GM18909 (cell line): ENCODE results near the gene ARHGAP25.

Experiments used
- ATAC-seq: cut with Tn5 transposase; IDR thresholded peaks from one replicate; pipeline ENCODE4 v1.9.1; 2021; ENCODE audit warnings: mild to moderate bottlenecking; ENCODE audit not compliant: unreplicated experiment, poor library complexity

ARHGAP25 gene

DNA sequence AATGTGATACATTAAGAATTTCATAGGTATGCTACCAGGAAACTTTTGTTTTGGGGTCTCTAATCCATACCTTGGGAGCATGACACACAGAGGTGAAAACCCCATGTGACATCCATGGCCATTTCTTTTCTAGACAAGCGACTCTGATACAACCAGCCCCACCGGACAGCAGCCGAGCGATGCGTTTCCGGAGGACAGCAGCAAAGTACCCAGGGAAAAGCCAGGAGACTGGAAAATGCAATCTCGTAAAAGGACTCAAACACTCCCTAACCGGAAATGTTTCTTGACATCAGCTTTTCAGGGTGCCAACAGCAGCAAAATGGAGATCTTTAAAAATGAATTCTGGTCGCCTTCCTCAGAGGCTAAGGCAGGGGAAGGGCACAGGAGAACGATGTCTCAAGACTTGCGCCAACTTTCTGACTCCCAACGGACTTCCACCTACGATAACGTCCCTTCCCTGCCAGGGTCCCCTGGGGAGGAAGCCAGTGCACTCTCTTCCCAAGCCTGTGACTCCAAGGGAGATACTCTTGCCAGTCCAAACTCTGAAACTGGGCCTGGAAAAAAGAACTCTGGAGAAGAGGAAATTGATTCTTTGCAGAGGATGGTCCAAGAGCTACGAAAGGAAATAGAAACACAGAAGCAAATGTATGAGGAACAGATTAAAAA is 87.7 kb downstream of the ARHGAP25 start:
- no peak for ATAC-seq

DNA sequence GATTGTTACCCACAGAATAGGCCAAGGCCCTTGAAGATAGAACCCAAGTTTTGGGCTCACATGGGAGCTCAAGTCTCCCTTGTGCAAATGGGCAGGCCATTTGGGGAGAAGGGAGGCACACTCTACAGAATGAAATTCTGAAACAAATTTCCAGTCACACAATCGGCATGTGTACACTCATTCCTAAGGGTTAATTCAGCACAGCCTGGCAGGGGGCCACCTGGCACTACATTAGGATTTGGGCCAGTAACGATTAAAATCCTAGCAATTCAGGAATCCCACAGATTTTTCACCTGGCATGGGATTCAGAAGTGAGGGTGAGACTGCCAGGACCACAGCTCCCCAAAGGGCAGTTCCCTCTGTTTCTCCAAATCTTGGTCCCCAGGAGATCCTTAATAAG is 90.2 kb downstream of the ARHGAP25 start:
- no peak for ATAC-seq

DNA sequence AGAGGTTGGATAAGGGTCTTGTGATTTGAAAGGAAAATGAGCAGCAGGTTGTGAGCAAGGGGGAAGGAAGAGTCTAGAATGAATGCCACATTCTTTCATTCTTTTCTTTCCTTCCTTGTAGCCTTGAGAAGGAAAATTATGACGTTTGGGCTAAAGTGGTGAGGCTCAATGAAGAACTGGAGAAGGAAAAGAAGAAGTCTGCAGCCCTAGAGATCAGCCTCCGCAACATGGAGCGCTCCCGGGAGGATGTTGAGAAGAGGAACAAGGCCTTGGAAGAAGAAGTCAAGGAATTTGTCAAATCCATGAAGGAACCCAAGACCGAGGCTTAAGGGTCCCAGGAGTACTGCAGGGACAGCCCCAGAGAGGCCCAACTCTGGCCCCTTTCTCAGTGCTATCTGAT is 91.3 kb downstream of the ARHGAP25 start:
- no peak for ATAC-seq

DNA sequence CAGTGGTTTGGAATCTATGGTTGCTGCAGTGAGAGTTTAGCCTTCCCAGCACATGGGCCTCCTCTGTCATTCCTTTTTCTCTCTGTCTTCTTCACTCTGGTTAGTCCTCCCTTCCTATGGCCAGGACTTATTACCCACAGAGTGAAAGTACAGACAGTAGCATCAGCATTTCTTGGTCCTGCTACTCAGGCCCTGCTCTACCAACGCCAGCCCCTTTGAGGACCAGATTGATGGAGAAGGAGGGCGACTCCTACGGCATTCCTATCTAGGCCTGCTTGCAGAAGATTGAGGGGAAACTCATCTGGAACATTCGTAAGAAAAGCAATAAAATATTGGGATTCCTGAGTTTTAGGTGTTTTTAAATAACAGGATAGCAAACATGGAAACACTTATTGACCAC is 93.1 kb downstream of the ARHGAP25 start:
- no peak for ATAC-seq

DNA sequence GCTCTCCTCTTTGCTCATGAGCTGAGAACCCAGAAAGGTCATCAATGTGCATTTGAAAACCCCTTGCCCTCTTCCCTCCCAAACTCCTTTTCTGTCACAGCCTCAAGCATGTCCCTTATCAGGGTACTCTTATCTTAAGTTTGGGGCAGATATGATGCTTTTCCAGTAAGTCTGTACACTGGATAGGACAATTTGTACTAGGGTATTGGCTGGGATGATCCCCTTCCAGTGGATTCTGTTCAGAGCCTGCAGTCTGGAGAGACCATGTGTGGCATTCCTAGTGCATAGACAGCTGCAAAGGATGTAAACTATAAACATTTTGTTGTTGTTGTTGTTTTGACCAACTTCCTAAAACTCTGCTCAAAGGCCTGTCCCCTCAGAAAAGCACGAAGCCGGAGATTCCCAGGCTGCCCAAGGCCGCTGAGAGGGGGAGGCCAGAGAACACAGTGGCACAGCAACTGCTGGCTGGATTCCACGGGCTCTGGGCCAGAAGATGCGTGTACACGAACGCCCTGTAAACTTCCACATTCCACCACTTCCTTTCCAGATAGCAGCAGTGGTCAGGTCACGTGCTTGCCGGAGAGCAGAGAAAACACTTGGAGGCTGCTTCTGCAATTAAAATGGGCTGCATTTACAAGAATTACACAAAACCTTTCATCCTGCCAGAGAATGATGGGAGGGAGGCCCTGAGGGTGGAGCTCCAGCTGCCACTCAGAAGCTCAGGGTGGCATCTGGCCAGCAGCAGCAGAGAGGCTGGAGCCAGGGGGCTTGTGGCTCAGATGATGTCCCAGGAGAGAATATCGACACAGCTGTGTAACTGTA is 94.5 kb downstream of the ARHGAP25 start:
- ATAC-seq, result no peak

DNA sequence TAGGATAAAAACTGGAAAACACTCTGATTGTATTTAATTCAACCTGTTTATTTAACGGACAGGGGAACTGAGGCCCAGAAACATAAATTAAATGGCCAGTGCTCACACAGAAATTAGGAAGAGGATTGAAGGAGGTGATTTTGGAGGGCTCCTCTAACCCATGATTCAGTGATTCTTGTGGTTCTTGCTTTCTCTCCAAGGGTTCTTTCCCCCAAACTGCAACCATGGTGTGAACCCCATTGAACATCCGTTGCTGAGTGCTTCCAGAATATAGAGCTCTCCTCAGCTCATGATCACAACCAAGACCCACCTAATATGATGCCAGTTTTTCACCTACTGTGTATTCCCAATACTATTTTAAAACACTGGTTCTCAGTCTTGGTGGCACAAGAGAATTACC is 95.1 kb downstream of the ARHGAP25 start:
- no peak for ATAC-seq

DNA sequence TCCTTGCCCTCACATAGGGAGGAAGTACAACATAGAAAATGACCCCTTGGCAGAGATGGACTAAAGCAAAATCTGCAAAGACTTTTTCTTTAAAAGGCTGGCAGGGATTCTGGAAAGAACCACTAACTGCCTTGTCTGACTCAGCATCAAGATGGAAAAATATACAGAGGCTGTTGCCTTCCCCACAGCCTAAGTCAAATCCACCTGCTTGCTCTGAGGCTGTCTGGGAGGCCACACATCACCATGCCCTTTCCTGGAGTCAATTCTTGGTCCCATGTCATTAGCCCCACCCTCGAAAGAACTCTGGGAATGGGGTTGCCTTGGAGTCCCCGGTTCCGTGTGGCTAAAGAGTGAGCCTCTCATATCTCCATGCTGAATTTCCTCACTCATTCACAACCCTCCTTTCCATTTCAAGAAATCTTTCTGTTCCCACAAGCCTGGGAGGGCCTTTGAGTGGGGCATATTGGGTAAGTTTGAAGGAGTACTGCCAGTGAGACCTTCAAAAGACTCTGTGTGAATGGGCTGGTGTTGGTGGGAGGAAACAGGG is 97.1 kb downstream of the ARHGAP25 start:
- ATAC-seq, result no peak

DNA sequence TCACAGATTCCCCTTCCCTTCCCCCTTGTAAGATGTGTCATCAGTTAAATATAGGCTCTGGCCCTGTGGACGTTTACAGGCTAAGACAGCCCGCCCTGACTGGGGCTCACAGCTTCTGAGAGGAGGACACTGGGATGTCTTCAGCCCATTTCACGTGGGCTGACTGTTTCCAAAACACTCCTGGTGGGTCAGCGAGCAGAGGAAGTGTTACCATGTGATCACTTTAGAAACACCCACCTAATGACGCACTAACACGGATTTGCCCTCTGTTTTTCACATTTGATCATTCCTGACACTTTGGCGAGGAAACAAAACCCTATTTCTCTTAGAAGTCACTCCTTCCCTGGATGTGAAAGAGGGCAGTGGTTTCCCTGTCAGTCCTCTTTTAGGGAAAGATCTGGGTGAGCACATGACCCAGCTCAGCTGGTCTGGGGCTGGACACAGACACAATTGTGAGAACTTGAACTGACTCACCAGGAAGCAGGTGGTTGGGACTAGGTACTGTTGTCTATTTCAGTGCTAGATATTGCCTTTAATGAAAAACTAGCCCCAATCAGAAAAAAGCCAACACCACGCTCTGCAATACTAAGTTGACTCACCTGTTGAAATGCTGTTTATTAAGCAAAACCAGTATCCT is 97.7 kb downstream of the ARHGAP25 start:
- peak; percentile 71 for ATAC-seq

DNA sequence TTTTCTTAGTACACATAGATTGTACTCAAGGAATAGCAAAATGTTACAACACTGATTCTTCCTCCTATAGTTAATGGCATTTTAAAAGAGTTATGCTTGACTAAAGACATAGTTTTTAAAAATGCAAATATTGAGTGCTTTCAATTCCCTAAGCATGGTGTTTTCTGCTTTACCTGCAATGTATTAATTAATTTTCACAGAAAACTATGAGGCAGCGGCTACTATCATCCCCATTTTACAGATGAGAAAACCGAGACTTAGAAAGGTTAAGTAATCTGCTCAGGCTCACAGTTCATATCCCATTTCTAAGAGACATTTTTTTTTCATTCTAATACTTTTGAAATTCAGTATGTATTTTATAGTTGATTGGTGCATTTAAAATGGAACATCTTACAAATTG is 98.6 kb downstream of the ARHGAP25 start:
- ATAC-seq, result no peak

DNA sequence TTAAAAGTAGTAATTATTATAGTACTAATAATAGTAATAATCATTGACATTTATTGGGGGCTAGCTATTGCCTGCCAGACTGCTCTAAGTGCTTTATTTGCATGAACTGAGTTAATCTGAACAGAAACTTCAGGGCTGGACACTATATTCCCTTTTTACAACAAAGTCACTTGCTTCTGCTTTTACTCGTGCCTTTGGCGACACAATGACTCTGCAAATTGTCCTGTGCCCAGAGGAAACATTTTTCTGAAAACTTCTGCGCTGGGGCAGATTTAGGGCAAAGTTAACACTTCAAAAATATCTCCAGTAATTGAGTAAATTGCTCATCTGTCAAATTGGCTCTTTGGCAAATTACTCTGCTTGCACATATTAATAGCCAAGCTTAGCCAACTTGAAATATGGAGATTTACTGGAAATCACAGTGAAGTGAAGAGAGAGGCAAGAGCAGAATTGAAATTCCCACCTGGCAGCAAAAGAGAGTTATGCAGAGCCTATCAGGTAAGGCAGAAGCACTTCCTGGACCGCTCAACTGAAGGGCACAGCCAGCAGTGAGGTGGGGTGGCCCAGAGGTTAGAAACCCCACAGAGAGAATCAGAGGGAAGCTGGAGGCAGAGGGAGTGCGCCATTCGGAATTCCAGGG is 100.2 kb downstream of the ARHGAP25 start:
- ATAC-seq, result no peak

DNA sequence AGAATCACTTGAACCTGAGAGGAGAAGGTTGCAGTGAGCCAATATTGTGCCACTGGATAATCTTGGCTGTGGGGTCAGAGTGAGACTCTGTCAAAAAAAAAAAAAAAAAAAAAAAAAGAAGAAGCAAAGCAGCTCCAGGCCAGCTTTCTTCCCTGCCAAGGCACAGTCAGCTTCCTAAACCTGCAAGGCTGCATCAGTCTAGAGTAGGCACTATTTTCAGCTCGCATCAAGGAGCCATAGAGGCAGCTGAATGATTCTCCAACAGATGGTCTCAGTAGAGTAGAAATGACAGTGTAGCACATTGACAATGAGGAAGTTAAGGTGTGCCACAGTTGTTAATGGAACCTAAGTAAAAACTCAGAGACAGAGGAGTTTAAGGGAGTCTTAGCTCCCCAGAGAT is 101.0 kb downstream of the ARHGAP25 start:
- no peak for ATAC-seq

DNA sequence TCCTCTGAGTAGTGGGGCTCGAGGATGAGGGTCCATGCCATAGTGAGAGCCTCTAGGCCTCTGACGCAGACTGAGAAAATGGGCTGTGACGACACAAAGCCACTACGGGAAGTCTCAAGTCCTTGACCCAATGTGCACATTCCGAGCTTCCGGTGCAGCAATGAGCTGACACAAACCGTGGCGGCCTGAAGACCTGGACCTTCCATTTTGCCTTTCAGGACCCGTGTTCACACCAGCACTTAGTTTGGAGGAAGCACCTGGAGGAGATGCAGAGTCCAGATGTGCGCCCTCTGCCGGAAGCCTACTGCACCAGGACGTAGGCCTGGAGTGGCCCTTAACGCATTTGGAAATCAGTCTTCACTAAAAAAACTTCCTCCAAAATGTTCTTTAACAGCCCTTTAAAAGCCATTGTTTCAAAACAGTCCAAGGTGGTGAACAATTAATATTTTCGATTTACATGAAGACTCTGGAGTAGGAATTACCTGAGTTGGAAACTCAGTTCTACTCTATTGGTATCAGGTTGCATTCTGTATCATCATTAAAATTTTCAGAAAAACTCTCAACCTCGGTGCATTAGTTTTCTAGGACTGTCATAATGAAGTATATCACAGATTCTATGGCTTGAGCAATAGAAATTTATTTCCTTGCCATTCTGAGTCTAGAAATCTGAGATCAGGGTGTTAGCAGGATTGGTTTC is 102.7 kb downstream of the ARHGAP25 start:
- ATAC-seq, result no peak

DNA sequence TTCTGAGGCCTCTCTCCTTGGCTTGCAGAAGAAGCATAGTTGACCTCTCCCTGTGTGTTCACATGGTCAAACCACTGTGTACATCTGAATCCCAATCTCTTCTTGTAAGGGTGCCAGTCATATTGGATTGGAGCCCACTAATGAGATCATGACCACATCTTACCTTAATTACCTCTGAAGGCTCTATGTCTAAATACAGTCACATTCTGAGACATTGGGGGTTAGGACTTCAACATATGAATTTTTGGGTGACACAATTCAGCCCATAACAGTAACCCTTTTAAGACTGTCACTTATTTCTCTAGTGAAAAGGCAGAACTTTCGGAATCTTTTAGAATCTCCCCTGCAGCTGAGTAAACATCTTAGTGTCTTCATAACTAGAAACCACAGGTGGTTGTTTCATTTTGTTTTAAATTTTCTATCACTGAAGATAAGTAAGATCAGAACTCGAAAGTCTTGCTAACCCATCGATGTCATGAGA is 103.3 kb downstream of the ARHGAP25 start:
- no peak for ATAC-seq

DNA sequence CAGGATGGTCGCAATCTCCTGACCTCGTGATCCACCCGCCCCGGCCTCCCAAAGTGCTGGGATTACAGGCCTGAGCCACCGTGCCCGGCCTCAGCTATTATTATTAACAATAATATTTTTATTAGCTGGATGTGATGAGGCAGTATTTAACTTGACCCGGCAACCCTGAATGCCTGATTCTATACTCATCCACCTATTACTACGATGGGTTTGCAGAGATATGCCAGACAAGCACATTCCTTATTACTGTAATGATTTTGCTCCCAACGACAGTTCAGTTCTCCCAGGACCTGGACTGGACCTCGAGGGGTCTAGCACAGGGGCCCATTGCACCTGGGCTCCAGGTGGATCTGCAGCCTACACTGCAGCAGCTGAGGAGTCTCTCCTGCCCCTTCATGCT is 104.0 kb downstream of the ARHGAP25 start:
- no peak for ATAC-seq

DNA sequence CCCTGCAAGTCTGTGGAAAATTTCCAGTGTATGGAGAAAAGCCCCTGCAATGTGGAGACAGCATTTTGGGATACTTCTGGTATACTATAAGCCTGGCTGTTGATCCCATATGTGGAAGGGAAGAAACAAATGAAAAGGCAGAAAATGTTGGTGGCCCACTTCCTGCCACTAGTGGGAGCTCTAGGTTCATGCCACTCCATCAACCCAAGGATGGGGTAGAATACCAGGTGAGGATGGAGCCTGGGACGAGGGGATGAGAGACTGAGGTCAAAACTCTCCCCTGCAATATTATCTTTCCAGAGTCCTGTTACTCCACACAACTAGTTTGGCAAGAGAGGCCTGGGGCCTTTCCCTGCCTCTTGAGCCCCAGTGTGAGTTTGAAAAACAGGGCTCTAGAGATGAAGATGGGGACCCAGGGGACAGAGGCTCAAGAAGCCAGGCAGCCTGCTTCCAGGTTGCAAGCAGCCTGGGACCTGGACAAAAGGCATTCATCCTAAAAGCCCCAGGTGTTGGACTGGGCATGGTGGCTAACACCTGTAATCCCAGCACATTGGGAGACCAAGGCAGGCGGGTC is 104.7 kb downstream of the ARHGAP25 start:
- ATAC-seq, result no peak

DNA sequence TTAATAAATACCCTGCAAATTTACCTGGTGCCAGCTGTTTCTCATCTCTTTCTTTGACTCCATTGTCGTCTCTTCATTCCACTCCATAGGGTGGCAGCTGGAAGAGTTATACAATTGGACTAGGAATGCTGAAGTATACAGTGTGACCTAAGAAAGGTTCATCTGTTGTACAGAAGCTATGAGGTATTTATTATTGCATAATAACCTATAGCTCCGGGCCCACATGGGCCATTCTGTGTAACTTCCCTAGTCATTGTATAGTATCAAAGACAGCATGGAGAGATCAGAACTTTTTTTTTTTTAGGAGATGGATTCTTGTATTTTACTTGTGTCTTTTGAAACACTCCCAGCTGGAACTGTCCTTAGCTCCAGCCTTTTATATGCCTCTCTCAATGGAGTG is 110.4 kb downstream of the ARHGAP25 start:
- ATAC-seq, result no peak

DNA sequence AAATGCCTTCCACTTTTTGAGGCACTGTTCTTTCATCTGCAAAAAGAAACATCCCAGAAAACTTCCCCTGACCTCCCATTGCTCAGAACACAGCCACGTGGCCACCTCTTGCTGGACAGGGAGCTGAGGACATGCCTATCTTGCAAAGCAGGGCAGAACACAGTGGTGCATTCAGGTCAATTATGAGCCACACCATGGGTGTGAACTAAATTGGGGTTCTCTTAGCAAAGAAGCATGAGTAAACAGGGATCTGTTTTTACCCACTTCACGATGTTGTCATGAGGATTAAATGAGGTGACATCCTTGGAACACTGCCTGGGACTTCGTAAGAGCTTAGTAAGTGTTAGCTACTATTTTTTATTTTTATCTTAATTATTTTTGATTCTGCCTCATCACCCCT is 111.5 kb downstream of the ARHGAP25 start:
- ATAC-seq, result no peak

DNA sequence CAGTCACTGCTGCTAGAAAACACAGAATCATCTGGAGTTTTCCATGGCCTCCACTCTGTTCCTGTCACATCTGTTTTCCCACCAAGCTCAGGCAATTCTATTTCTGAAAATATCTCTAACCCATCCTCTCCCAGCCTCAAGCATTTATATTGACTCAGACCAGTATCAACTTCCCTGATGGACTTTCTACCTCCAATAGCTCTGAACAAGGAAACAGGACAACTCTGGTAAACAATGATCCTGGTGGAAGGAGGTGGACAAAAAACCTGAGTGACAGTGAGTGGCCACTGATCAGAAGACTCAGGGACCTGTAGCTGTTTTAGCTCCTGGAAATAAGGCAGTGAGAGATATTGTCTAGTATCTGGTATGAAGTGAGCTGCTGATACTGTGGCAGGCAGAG is 113.1 kb downstream of the ARHGAP25 start:
- no peak for ATAC-seq

DNA sequence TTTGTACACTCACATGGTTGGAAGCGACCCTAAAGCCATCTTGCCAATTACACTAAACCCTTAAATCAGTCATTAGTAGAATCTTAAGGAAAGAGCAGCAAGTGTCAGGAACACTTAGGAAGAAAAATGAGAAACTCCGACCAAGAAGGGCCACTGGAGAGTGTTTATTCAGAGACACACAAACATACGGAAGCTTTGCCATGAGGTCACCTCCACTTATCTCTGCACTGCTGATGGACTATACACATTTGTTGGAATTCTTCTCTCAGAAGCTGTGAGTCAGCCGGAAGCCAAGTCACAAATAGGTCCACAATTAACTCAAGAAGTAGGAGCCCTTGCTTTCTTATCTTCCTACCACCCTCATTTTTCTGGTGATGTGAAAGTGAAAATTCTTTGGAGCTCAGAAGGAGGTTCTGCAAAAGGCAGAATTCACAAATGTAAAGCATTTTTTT is 115.0 kb downstream of the ARHGAP25 start:
- no peak for ATAC-seq

DNA sequence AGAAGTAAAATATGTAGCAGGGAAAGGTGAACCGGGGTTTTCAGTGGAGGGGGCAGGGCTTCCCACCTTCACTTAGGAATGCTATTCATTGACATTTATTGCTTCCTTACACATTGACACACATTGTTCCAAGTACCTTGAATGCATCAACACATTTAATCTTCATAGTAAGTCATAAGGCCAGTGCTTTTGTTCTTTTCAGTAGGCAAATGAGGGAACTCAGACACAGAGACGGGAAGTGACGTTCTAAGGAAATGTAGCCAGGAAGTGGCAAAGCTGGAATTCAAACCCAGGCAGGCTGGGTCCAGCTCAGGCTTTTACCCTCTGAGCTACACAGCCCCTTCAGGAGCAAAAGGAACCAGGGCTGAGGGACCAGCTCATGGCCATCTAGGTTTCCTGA is 115.9 kb downstream of the ARHGAP25 start:
- ATAC-seq, result no peak
